ENCODE results near the gene TCF3. TPM values are rescaled to one million over a fixed set of nuclear protein-coding genes. Genes with fewer than 3 reads are reported as not detected.

TCF3 gene
- total RNA-seq, 1 experiment from 2014 or later = 208 TPM

DNA sequence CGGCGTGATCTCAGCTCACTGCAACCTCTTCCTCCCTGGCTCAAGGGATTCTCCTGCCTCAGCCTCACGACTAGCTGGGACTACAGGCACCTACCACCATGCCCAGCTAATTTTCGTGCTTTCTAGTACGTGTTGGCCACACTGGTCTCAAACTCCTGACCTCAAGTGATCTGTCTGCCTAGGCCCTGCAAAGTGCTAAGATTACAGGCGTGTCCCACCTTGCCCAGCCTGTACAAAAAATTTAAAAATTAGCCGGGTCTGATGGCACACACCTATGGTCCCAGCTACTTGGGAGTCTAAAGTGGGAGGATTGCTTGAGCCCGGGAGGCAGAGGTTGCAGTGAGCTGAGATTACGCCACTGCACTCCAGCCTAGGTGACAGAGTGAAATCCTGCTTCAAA lies 79.6 kb downstream of the TCF3 start:
- TF ChIP-seq POLR2A (IDR thresholded peaks at IDR 0.05; ENCODE audit: borderline replicate concordance, extremely low read depth, insufficient read depth, insufficient read length) (no peak), CBX3 (IDR thresholded peaks at IDR 0.05; ENCODE audit: low read depth) (no peak), SRF (IDR thresholded peaks at IDR 0.05; ENCODE audit: low read depth) (no peak), YY1 (IDR thresholded peaks at IDR 0.05; ENCODE audit: extremely low read depth, insufficient replicate concordance, low read depth, low read length) (no peak), RAD21 (IDR thresholded peaks at IDR 0.05; ENCODE audit: low read depth) (no peak), ZFX (IDR thresholded peaks at IDR 0.05) (no peak), TCF7L2 (IDR thresholded peaks at IDR 0.05; ENCODE audit: borderline replicate concordance, extremely low read depth, insufficient read depth, insufficient read length) (no peak)
- TF ChIP-seq, protein P1, sequence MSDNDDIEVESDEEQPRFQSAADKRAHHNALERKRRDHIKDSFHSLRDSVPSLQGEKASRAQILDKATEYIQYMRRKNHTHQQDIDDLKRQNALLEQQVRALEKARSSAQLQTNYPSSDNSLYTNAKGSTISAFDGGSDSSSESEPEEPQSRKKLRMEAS (IDR thresholded peaks at IDR 0.05) = no peak
- Histone ChIP-seq H3K9me3 (ENCODE audit: control insufficient read depth in 1 of 2, insufficient read depth in 1 of 2, low read depth in 1 of 2, low read length in 2 of 2) (no peaks in the 10 kb centered on the region), H3K27ac (ENCODE audit: low read depth, low read length) (no peak overlapping the region), H2AFZ (ENCODE audit: low read depth, low read length, poor library complexity, severe bottlenecking) (no peak overlapping the region), H3K36me3 (ENCODE audit: control insufficient read depth in 1 of 2, insufficient read depth in 2 of 2, low read length in 2 of 2) (no peaks in the 10 kb centered on the region), H4K20me1 (ENCODE audit: insufficient read depth) (no peaks in the 10 kb centered on the region), H3K79me2 (ENCODE audit: insufficient read depth, low read length) (no peaks in the 10 kb centered on the region), H3K4me2 (ENCODE audit: low read length) (no peak overlapping the region), H3K9me2 (ENCODE audit: insufficient read depth) (no peaks in the 10 kb centered on the region), H3K4me1 (ENCODE audit: control insufficient read depth in 1 of 2, insufficient read depth in 2 of 2, low read length in 2 of 2) (peaks cover 5 to 7% of the 10 kb centered on the region in 2 experiments; a peak in 2 of 4 replicates), H3K9ac (ENCODE audit: low read length) (no peak overlapping the region), H3K4me3 (replicated peaks in 1 of 2; ENCODE audit: low read depth in 1 of 2, low read length in 2 of 2) (no peak overlapping the region), H3K27me3 (ENCODE audit: insufficient read depth, low read length) (no peaks in the 10 kb centered on the region)
- ChIA-PET CTCF (no interaction called here), POLR2A (no interaction called here), RAD21 (ENCODE audit: low non-redundant PET in 1 of 2, low total read pairs in 2 of 2, uncharacterized antibody in 2 of 2, unreplicated experiment in 2 of 2) (no interaction called here)
- no TSS peak for BruUV-seq (replicated peaks)
- intact Hi-C loops (cut with micrococcal nuclease) = no loop called here
- ATAC-seq (no peak), DNase-seq (ENCODE audit: low read depth, low spot score) (no peak)

DNA sequence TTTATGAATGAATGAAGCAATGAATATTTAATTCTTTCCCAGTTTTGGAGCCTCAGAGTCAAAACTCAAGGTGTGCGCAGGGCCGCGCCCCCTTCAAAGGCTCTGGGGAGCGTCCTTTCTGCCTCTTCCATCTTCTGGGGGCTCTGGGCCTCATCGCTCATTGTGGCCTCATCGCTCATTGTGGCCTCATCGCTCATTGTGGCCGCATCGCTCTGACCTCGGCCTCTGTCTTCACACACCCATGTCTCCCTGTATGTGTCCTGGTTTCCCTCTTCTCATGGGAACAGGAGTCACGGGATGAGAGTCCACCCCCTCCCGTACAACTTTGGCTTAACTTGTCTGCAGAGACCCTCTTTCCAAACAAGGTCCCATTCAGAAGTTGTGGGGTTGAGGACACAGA lies 81.1 kb downstream of the TCF3 start:
- no peak overlapping the region for H3K4me3 ChIP-seq (replicated peaks in 1 of 2; ENCODE audit: low read depth in 1 of 2, low read length in 2 of 2)
- no peaks in the 10 kb centered on the region for H3K27me3 ChIP-seq (ENCODE audit: insufficient read depth, low read length)
- ChIA-PET RAD21 (ENCODE audit: low non-redundant PET in 1 of 2, low total read pairs in 2 of 2, uncharacterized antibody in 2 of 2, unreplicated experiment in 2 of 2) (no interaction called here), POLR2A (no interaction called here), CTCF (no interaction called here)
- DNase-seq (ENCODE audit: low read depth, low spot score) (no peak), ATAC-seq (no peak)
- no peaks in the 10 kb centered on the region for H3K9me2 ChIP-seq (ENCODE audit: insufficient read depth)
- H3K4me1 ChIP-seq (ENCODE audit: control insufficient read depth in 1 of 2, insufficient read depth in 2 of 2, low read length in 2 of 2) = peaks cover 6 to 7% of the 10 kb centered on the region in 2 experiments; a peak in 2 of 4 replicates
- no peak overlapping the region for H3K27ac ChIP-seq (ENCODE audit: low read depth, low read length)
- no peak overlapping the region for H2AFZ ChIP-seq (ENCODE audit: low read depth, low read length, poor library complexity, severe bottlenecking)
- no TSS peak for BruUV-seq (replicated peaks)
- TF ChIP-seq ZFX (IDR thresholded peaks at IDR 0.05) = no peak
- TF ChIP-seq JUND (IDR thresholded peaks at IDR 0.05) = no peak
- TF ChIP-seq CBX3 (IDR thresholded peaks at IDR 0.05; ENCODE audit: low read depth) = no peak
- no peak for TF ChIP-seq CEBPB (IDR thresholded peaks at IDR 0.05; ENCODE audit: low read depth)
- TF ChIP-seq ZNF274 (IDR thresholded peaks at IDR 0.05; ENCODE audit: low read depth, low read length) = no peak
- no peak for TF ChIP-seq EZH2 (IDR thresholded peaks at IDR 0.05)
- no peak overlapping the region for H3K9ac ChIP-seq (ENCODE audit: low read length)
- peaks cover 10% of the 10 kb centered on the region; the same call in 1 of the 2 replicates for H3K79me2 ChIP-seq (ENCODE audit: insufficient read depth, low read length)
- intact Hi-C loops (cut with micrococcal nuclease) = no loop called here
- H3K4me2 ChIP-seq (ENCODE audit: low read length) = no peak overlapping the region
- no peaks in the 10 kb centered on the region for H3K36me3 ChIP-seq (ENCODE audit: control insufficient read depth in 1 of 2, insufficient read depth in 2 of 2, low read length in 2 of 2)
- H4K20me1 ChIP-seq (ENCODE audit: insufficient read depth) = no peaks in the 10 kb centered on the region
- H3K9me3 ChIP-seq (ENCODE audit: control insufficient read depth in 1 of 2, insufficient read depth in 1 of 2, low read depth in 1 of 2, low read length in 2 of 2) = no peaks in the 10 kb centered on the region

Measured in HCT116 (cell line).